K562 (cell line): ENCODE results near the gene PTPRG. TPM values are rescaled to one million over a fixed set of nuclear protein-coding genes. Genes with fewer than 3 reads are reported as not detected.

Experiments used
- ATAC-seq: fragments of 200-7000 bp; cut with Tn5 transposase; 3 replicates; pipeline ENCODE4 v1.9.1; 2020; ENCODE audit warnings: moderate library complexity
- BruUV-seq: library from RNA; stranded (reverse); fragments of 400-500 nt; replicated peaks from 2 replicates; lab custom pipeline; 2021; lab: Mats Ljungman, UMichigan
- CTCF ChIA-PET: fragments of 300-600 bp; formaldehyde crosslinking; extraction: SDS; loops from one replicate; lab custom pipeline; 2021; ENCODE audit warnings: low intra/inter-chr PET ratio; lab: Yijun Ruan, JAX
- POLR2A ChIA-PET: fragments of 300-600, 350-650 bp; sonication (Branson Sonifier 250); formaldehyde crosslinking; extraction: SDS; loops from one replicate; lab custom pipeline; 2021; ENCODE audit warnings: antibody characterized with exemption, inconsistent platforms; lab: Yijun Ruan, JAX
- DNase-seq, 4 experiments: peaks; one replicate each; pipeline versions ENCODE4 v3.0.0 to v3.0.0-alpha.2; 2011 to 2018; ENCODE audit warnings: low spot score in 3 of 4, mixed read lengths in 3 of 4; ENCODE audit errors: extremely low read depth in 1 of 4
- FAIRE-seq: peaks from 2 replicates; lab custom pipeline; 2011; peaks lifted over from hg19 to GRCh38; lab: Jason Lieb, UNC
- H2AFZ ChIP-seq: 2 replicates; pipeline ENCODE4 v1.6.0; 2011; ENCODE audit warnings: low read depth, low read length, control low read depth, inconsistent platforms
- H3K27ac ChIP-seq: fragments of 200-600 bp; 3 replicates; pipeline ENCODE4 v1.8.0; 2011; ENCODE audit warnings: low read depth, mild to moderate bottlenecking, control low read depth, inconsistent platforms, low read length, moderate library complexity, mixed read lengths; ENCODE audit errors: extremely low read depth
- H3K27me3 ChIP-seq, 2 experiments: fragments of 300-600 bp in 1 of 2; 2 replicates in 1 of 2; 3 replicates in 1 of 2; pipeline versions ENCODE4 v1.6.0 to v1.8.0; 2011; ENCODE audit warnings: inconsistent platforms in 2 of 2, low read length in 2 of 2, mild to moderate bottlenecking in 1 of 2, mixed read lengths in 1 of 2, moderate library complexity in 1 of 2; ENCODE audit not compliant: control insufficient read depth in 2 of 2, insufficient read depth in 2 of 2
- H3K36me3 ChIP-seq: fragments of 300-600 bp; 3 replicates; pipeline ENCODE4 v1.8.0; 2011; ENCODE audit warnings: mild to moderate bottlenecking, low read length, inconsistent platforms; ENCODE audit not compliant: control insufficient read depth, insufficient read depth
- H3K4me1 ChIP-seq, 2 experiments: fragments of 200-600 bp in 1 of 2; replicated peaks in 1 of 2; 2 replicates in 1 of 2; 3 replicates in 1 of 2; pipeline versions ENCODE4 v1.5.1 to v1.8.0; 2011; ENCODE audit warnings: inconsistent platforms in 2 of 2, low read length in 2 of 2, mild to moderate bottlenecking in 1 of 2, mixed read lengths in 1 of 2, moderate library complexity in 1 of 2; ENCODE audit not compliant: control insufficient read depth in 2 of 2, insufficient read depth in 2 of 2
- H3K4me2 ChIP-seq: 2 replicates; pipeline ENCODE4 v1.6.1; 2011; ENCODE audit warnings: low read length, control low read depth, inconsistent platforms, mixed read lengths; ENCODE audit not compliant: insufficient read depth
- H3K4me3 ChIP-seq: fragments of 200-600 bp; sonication (generic), shearing (Covaris generic); 2 replicates; pipeline ENCODE4 v1.5.1; 2016; ENCODE audit warnings: control low read depth, inconsistent platforms
- H3K79me2 ChIP-seq: fragments of 200-600 bp; 3 replicates; pipeline ENCODE4 v1.8.0; 2011; ENCODE audit warnings: low read length, inconsistent platforms; ENCODE audit not compliant: control insufficient read depth, insufficient read depth
- H3K9ac ChIP-seq, 2 experiments: 2 replicates each; pipeline versions ENCODE4 v1.6.0 to v1.6.1; 2011; ENCODE audit warnings: low read depth in 2 of 2, low read length in 2 of 2, control low read depth in 1 of 2, inconsistent platforms in 1 of 2, mild to moderate bottlenecking in 1 of 2, mixed read lengths in 1 of 2; ENCODE audit not compliant: insufficient read depth in 1 of 2
- H3K9me1 ChIP-seq: one replicate; pipeline ENCODE4 v1.6.0; 2011; ENCODE audit warnings: inconsistent platforms, mild to moderate bottlenecking, low read length, moderate library complexity; ENCODE audit not compliant: control insufficient read depth, insufficient read depth
- H3K9me3 ChIP-seq: replicated peaks from 2 replicates; pipeline ENCODE4 v1.5.1; 2011; ENCODE audit warnings: low read depth, low read length, inconsistent platforms; ENCODE audit not compliant: control insufficient read depth, insufficient read depth
- H4K20me1 ChIP-seq: replicated peaks from 2 replicates; pipeline ENCODE4 v1.6.1; 2011; ENCODE audit warnings: low read length, inconsistent platforms, mixed read lengths; ENCODE audit not compliant: control insufficient read depth, insufficient read depth
- ARHGAP35 ChIP-seq: fragments of 450-650 bp; IDR thresholded peaks from 2 replicates; pipeline ENCODE4 v1.6.1; 2018; ENCODE audit not compliant: partially characterized antibody
- ATF1 ChIP-seq, 2 experiments: fragments of 450-650 bp in 1 of 2; IDR thresholded peaks; 2 replicates each; pipeline ENCODE4 v1.6.1; 2016; ENCODE audit warnings: missing compliant biosample characterization in 1 of 2, missing genetic modification characterization in 1 of 2
- GATAD2A ChIP-seq: fragments of 450-650 bp; IDR thresholded peaks from 2 replicates; pipeline ENCODE4 v1.6.1; 2017
- NONO ChIP-seq, 2 experiments: fragments of 200-400 bp in 1 of 2; fragments of 450-650 bp in 1 of 2; formaldehyde crosslinking in 1 of 2; IDR thresholded peaks; 2 replicates each; pipeline ENCODE4 v1.6.1; 2017; ENCODE audit warnings: low read depth in 2 of 2, mild to moderate bottlenecking in 2 of 2, moderate library complexity in 2 of 2, low read length in 1 of 2
- PTRF ChIP-seq: fragments of 450-650 bp; IDR thresholded peaks from 2 replicates; pipeline ENCODE4 v1.6.1; 2016; ENCODE audit warnings: mild to moderate bottlenecking, missing genetic modification characterization, missing compliant biosample characterization
- RFX1 ChIP-seq: fragments of 450-650 bp; IDR thresholded peaks from 2 replicates; pipeline ENCODE4 v1.6.1; 2016; ENCODE audit warnings: mild to moderate bottlenecking, moderate library complexity
- ZNF197 ChIP-seq: fragments of 200-800 bp; sonication (Bioruptor generic); IDR thresholded peaks from 2 replicates; pipeline ENCODE4 v1.6.1; 2016; ENCODE audit warnings: low read depth, missing genetic modification characterization, missing compliant biosample characterization
- ZNF76 ChIP-seq: fragments of 250-450 bp; sonication (Bioruptor Pico); IDR thresholded peaks from 2 replicates; pipeline ENCODE4 v1.4.0; 2020; ENCODE audit warnings: mild to moderate bottlenecking, moderate library complexity, borderline replicate concordance
- ZNF830 ChIP-seq: fragments of 250-450 bp; sonication (Bioruptor Pico); IDR thresholded peaks from 2 replicates; pipeline ENCODE4 v1.5.0; 2021; ENCODE audit warnings: mild to moderate bottlenecking
- WGBS: fragments of 100-300 bp; shearing (Covaris generic); methylation state at CpG from one replicate; pipeline ENCODE4 v1.1.6; 2016; ENCODE audit warnings: low coverage, mixed read lengths; ENCODE audit not compliant: insufficient coverage; ENCODE audit errors: missing lambda C conversion rate; 5-methylcytosine and 5-hydroxymethylcytosine counted together
- in situ Hi-C: fragments of 300-500 bp; cut with MboI; formaldehyde crosslinking; loops from 4 replicates; pipeline ENCODE4 v1.15.0; 2018; ENCODE audit warnings: inconsistent platforms, mixed read lengths
- intact Hi-C: fragments of 100-400 bp; cut with micrococcal nuclease; formaldehyde crosslinking; loops from 2 replicates; pipeline ENCODE4 v1.14.2; 2022
- polyA plus RNA-seq, 8 experiments: library from polyadenylated mRNA; depleted of rRNA in 4 of 8; stranded (reverse) in 5 of 8; unstranded in 3 of 8; fragments of >200 nt; fragmentation: Nextera tagmentation in 2 of 8; fragmentation: Illumina TruSeq in 1 of 8; extraction: Ambion mirVana in 2 of 8; extraction: Trizol in 1 of 8; gene quantifications; 2 replicates each; pipeline versions ENCODE4 v1.2.1 to v1.2.3, GENCODE V29; 2011 to 2014; ENCODE audit warnings: inconsistent platforms in 1 of 8, missing spikeins in 1 of 8
- total RNA-seq, 7 experiments: library from RNA; depleted of rRNA in 6 of 7; stranded (reverse); fragments of >200 nt in 6 of 7; fragmentation: Illumina TruSeq in 2 of 7; extraction: Trizol in 2 of 7; gene quantifications; 2 replicates each; pipeline versions ENCODE4 v1.2.1 to v1.2.3, GENCODE V29; 2011 to 2021; ENCODE audit warnings: low replicate concordance in 1 of 7

Gene PTPRG
- total and polyA plus RNA-seq, 9 of the 15 experiments (the other 6 are each of a cell fraction or from before 2014, with no cell fraction given), result 0.16 TPM; not detected in 8

DNA sequence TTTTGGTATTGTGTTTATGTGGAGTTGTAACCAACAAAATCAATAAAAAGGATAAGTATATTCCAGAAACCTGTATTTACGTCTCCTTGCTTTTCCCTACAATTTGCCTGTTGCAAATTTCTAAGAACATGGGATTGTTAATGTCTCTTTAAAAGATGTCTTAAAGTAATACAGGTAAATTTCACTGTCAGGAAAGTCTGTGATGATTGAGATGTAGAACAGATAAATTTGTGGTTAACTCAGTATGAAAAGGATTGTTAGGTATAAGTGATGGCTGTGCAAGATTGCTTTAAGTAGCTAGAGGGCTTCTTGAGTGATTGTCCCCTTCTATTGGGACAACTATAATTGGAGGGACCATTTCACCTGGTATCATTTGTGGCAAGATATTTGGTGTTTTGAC, 6.8 kb downstream of the PTPRG start:
- FAIRE-seq (no peak), DNase-seq (no peak), ATAC-seq (no peak)
- Histone ChIP-seq H2AFZ (no peak overlapping the region), H3K27ac (no peak overlapping the region), H3K9me1 (no peaks in the 10 kb centered on the region), H3K4me1 (no peaks in the 10 kb centered on the region), H3K27me3 (0 out of 5 replicates have a peak, but pooled peaks cover 0 to 5% of the 10 kb centered on the region in 2 experiments), H3K36me3 (no peaks in the 10 kb centered on the region), H3K4me2 (no peak overlapping the region), H3K9ac (no peak overlapping the region), H3K9me3 (no peaks in the 10 kb centered on the region), H4K20me1 (no peaks in the 10 kb centered on the region), H3K4me3 (no peak overlapping the region), H3K79me2 (no peaks in the 10 kb centered on the region)
- no TSS peak for BruUV-seq
- ChIA-PET CTCF (no interaction called here), POLR2A (no interaction called here)
- in situ Hi-C loops (no loop called here), intact Hi-C loops (no loop called here)
- TF ChIP-seq GATAD2A (no peak), ATF1 (CRISPR knock-in tag; IDR thresholded peaks at IDR 0.05) (no peak), ATF1 (tag; IDR thresholded peaks at IDR 0.05) (no peak), ZNF76 (no peak), PTRF (tag) (no peak), ZNF197 (CRISPR knock-in tag) (no peak), ZNF830 (CRISPR knock-in tag) (no peak), NONO (IDR thresholded peaks at IDR 0.05; ENCODE audit: low read depth in 2 of 2, low read length in 1 of 2) (no peak), ARHGAP35 (no peak), RFX1 (no peak)
- WGBS, result 0% methylated on average over 1 of the region's 1 CpG
